KMS-11 (cell line): ENCODE measurements around the gene CBLL2.

Experiments
- H2AFZ ChIP-seq: fragments of 200-600 bp; sonication (generic); 2 replicates; pipeline ENCODE4 v1.6.1; 2016; ENCODE audit warnings: antibody characterized with exemption, mixed run types, low read depth
- H3K27ac ChIP-seq: fragments of 200-600 bp; sonication (generic); 2 replicates; pipeline ENCODE4 v1.6.1; 2016; ENCODE audit warnings: mild to moderate bottlenecking, mixed run types
- H3K27me3 ChIP-seq: fragments of 200-600 bp; sonication (generic); 2 replicates; pipeline ENCODE4 v1.6.1; 2017; ENCODE audit warnings: mild to moderate bottlenecking, low read depth, mixed run types, moderate library complexity; ENCODE audit not compliant: insufficient read depth
- H3K36me3 ChIP-seq: fragments of 200-600 bp; sonication (generic); 2 replicates; pipeline ENCODE4 v1.6.1; 2017; ENCODE audit warnings: mild to moderate bottlenecking, mixed run types; ENCODE audit not compliant: insufficient read depth
- H3K4me1 ChIP-seq: fragments of 200-600 bp; sonication (generic); 2 replicates; pipeline ENCODE4 v1.6.1; 2016; ENCODE audit warnings: mild to moderate bottlenecking, low read depth, mixed run types; ENCODE audit not compliant: poor library complexity, severe bottlenecking
- H3K4me2 ChIP-seq: fragments of 200-600 bp; sonication (generic); 2 replicates; pipeline ENCODE4 v1.7.0; 2016; ENCODE audit warnings: mild to moderate bottlenecking, mixed run types
- H3K4me3 ChIP-seq: fragments of 200-600 bp; sonication (generic); IDR thresholded peaks from 2 replicates; pipeline ENCODE4 v1.6.1; 2017; ENCODE audit warnings: low read depth, low read length, mixed read lengths; ENCODE audit not compliant: insufficient read depth
- H3K79me2 ChIP-seq: fragments of 200-600 bp; sonication (generic); 2 replicates; pipeline ENCODE4 v1.6.1; 2016; ENCODE audit warnings: low read depth, mixed run types; ENCODE audit not compliant: insufficient read depth
- H3K9ac ChIP-seq: fragments of 200-600 bp; sonication (generic); 2 replicates; pipeline ENCODE4 v1.6.1; 2016; ENCODE audit warnings: mild to moderate bottlenecking, mixed run types
- H4K20me1 ChIP-seq: fragments of 200-600 bp; sonication (generic); 2 replicates; pipeline ENCODE4 v1.6.1; 2016; ENCODE audit warnings: mild to moderate bottlenecking, mixed run types; ENCODE audit not compliant: insufficient read depth
- TF ChIP-seq, protein P1 (sequence below): fragments of 200-600 bp; sonication (generic); conservative IDR thresholded peaks from 2 replicates; pipeline ENCODE4 v1.6.1; 2017; ENCODE audit warnings: low read depth, mild to moderate bottlenecking, antibody characterized with exemption, low read length, moderate library complexity, mixed read lengths

CBLL2 gene

DNA sequence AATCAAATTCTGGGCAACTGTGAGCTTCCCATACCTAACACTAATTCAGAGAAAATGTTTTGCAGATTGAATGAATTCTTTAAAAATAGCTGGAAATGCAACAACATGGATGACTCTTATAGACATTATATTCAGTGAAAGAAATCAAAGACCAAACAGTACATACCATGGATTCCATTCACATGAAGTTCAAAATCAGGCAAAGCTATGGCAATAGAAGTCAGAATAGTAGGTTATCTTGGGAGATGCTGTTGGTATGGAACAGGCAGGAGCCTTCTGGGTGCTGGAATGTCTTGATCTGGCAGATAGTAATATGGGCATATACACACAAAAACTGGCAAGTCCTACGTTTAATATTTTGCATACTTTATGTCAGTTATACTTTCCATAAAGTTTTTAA, 25.5 kb upstream of the CBLL2 start:
- H4K20me1 ChIP-seq, result no peaks in the 10 kb centered on the region
- no peak overlapping the region for H3K4me2 ChIP-seq
- H3K27ac ChIP-seq, result no peak overlapping the region
- H3K4me1 ChIP-seq, result no peaks in the 10 kb centered on the region
- H3K79me2 ChIP-seq, result no peaks in the 10 kb centered on the region
- TF ChIP-seq, protein P1, sequence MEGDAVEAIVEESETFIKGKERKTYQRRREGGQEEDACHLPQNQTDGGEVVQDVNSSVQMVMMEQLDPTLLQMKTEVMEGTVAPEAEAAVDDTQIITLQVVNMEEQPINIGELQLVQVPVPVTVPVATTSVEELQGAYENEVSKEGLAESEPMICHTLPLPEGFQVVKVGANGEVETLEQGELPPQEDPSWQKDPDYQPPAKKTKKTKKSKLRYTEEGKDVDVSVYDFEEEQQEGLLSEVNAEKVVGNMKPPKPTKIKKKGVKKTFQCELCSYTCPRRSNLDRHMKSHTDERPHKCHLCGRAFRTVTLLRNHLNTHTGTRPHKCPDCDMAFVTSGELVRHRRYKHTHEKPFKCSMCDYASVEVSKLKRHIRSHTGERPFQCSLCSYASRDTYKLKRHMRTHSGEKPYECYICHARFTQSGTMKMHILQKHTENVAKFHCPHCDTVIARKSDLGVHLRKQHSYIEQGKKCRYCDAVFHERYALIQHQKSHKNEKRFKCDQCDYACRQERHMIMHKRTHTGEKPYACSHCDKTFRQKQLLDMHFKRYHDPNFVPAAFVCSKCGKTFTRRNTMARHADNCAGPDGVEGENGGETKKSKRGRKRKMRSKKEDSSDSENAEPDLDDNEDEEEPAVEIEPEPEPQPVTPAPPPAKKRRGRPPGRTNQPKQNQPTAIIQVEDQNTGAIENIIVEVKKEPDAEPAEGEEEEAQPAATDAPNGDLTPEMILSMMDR, result no peak
- H2AFZ ChIP-seq, result no peak overlapping the region
- no peak overlapping the region for H3K4me3 ChIP-seq
- H3K27me3 ChIP-seq, result no peaks in the 10 kb centered on the region
- no peak overlapping the region for H3K9ac ChIP-seq
- no peaks in the 10 kb centered on the region for H3K36me3 ChIP-seq

DNA sequence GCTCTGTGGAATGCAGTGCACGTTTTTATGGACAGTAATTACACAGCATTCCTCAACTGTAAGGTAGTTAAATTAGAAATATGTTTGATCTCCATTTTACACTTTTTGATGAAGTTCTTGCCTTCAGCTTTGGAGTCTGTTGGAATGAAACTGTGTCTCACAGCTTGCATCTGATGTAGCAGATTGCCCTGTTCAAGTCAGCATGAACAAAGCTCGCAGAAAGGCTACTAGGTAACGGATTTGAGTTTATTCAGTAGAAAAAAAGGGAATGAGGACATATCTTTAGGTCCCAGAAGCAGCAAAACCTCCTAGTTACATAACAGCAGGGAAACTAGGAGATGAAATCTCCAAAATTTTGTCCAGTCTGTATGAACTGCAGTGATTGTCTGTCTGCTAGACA, 24.3 kb upstream of the CBLL2 start:
- H3K79me2 ChIP-seq, result no peaks in the 10 kb centered on the region
- H3K4me1 ChIP-seq, result no peaks in the 10 kb centered on the region
- H2AFZ ChIP-seq, result no peak overlapping the region
- TF ChIP-seq, protein P1, result no peak
- H3K27ac ChIP-seq, result no peak overlapping the region
- H3K4me2 ChIP-seq, result no peak overlapping the region
- H3K4me3 ChIP-seq, result no peak overlapping the region
- H3K9ac ChIP-seq, result no peak overlapping the region
- H4K20me1 ChIP-seq, result no peaks in the 10 kb centered on the region
- no peaks in the 10 kb centered on the region for H3K27me3 ChIP-seq
- no peaks in the 10 kb centered on the region for H3K36me3 ChIP-seq

GRCh38 chrX:22249371-22249770, 23.3 kb upstream of the CBLL2 start:
- Histone ChIP-seq H3K27me3 (no peaks in the 10 kb centered on the region), H3K4me2 (no peak overlapping the region), H3K27ac (no peak overlapping the region), H3K4me3 (no peak overlapping the region), H2AFZ (no peak overlapping the region), H3K79me2 (no peaks in the 10 kb centered on the region), H3K9ac (no peak overlapping the region), H3K4me1 (no peaks in the 10 kb centered on the region), H3K36me3 (no peaks in the 10 kb centered on the region), H4K20me1 (no peaks in the 10 kb centered on the region)
- TF ChIP-seq, protein P1, result no peak

DNA sequence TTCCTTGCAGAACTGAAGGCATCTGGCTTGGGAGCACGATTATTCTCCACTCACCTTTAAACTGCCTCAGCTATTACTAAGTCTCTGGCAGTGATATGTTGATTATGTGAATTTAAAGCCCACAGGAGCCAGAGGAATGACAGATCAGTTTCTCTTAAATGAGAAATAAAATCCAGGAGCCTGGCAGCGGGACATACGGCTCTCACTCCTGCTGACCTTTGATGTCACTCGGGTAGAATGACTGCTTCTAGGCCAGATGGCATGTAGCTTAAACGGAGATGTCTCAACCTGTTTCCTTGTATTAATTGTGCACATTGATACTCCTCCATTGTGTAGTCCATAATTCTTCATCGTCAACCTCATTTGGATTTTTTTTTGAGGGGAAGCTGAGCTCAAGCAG, 4.0 kb upstream of the CBLL2 start:
- no peaks in the 10 kb centered on the region for H3K27me3 ChIP-seq
- H3K4me2 ChIP-seq, result no peak overlapping the region
- no peak overlapping the region for H3K4me3 ChIP-seq
- no peak overlapping the region for H3K9ac ChIP-seq
- no peak overlapping the region for H2AFZ ChIP-seq
- H3K36me3 ChIP-seq, result no peaks in the 10 kb centered on the region
- H3K79me2 ChIP-seq, result no peaks in the 10 kb centered on the region
- TF ChIP-seq, protein P1, result no peak
- no peaks in the 10 kb centered on the region for H3K4me1 ChIP-seq
- no peak overlapping the region for H3K27ac ChIP-seq
- H4K20me1 ChIP-seq, result no peaks in the 10 kb centered on the region
